Ascending aorta (tissue), 2 donors: ENCODE data around the gene ZBED2. TPM values are rescaled to one million over a fixed set of nuclear protein-coding genes. Genes with fewer than 3 reads are reported as not detected.

Experiments used
- DNase-seq, 2 donors: peaks; one replicate each; pipeline ENCODE4 v3.0.0-alpha.2; 2019; ENCODE audit warnings: low spot score in 2 of 2
- H3K27ac ChIP-seq, 2 donors: fragments of 200-600 bp; sonication (generic); one replicate each; pipeline ENCODE4 v1.5.1; 2016 to 2017; ENCODE audit warnings: mild to moderate bottlenecking in 1 of 2
- H3K27me3 ChIP-seq: fragments of 200-600 bp; sonication (generic); one replicate; pipeline ENCODE4 v1.5.1; 2017
- H3K36me3 ChIP-seq, 2 donors: fragments of 200-600 bp; sonication (generic); one replicate each; pipeline ENCODE4 v1.5.1; 2016
- H3K4me1 ChIP-seq, 2 donors: fragments of 200-600 bp; sonication (generic); one replicate each; pipeline ENCODE4 v1.5.1; 2016 to 2017; ENCODE audit warnings: mild to moderate bottlenecking in 1 of 2
- H3K4me3 ChIP-seq, 2 donors: fragments of 200-600 bp; sonication (generic); one replicate each; pipeline ENCODE4 v1.5.1; 2016 to 2017; ENCODE audit warnings: mild to moderate bottlenecking in 1 of 2
- H3K9me3 ChIP-seq, 2 donors: fragments of 200-600 bp; sonication (generic); one replicate each; pipeline ENCODE4 v1.5.1; 2016
- CTCF ChIP-seq, 3 experiments: fragments of 200-600 bp in 2 of 3; fragments of 450-650 bp in 1 of 3; sonication (generic) in 2 of 3; IDR thresholded peaks; one replicate each; pipeline ENCODE4 v1.5.1; 2016 to 2019; ENCODE audit warnings: antibody characterized with exemption in 3 of 3, mild to moderate bottlenecking in 1 of 3, moderate library complexity in 1 of 3
- intact Hi-C: fragments of 100-400 bp; cut with DNase I; formaldehyde crosslinking; loops from one replicate; pipeline ENCODE4 v1.15.1; 2023
- total RNA-seq: library from RNA; depleted of rRNA; stranded (reverse); fragments of >200 nt; gene quantifications from one replicate; pipeline ENCODE4 v1.1.0, GENCODE V29; 2016

The ZBED2 gene
- total RNA-seq, 1 donor from 2014 or later, result 1.4 TPM

- H3K4me3 ChIP-seq, result no peak overlapping the region
- intact Hi-C loops, result no loop called here
- H3K9me3 ChIP-seq, result no peaks in the 10 kb centered on the region
- TF ChIP-seq CTCF (IDR thresholded peaks at IDR 0.05), result no peak
- H3K27me3 ChIP-seq, result no peaks in the 10 kb centered on the region
- H3K36me3 ChIP-seq, result no peaks in the 10 kb centered on the region
- H3K27ac ChIP-seq, result no peak overlapping the region
- no peak for DNase-seq
- no peaks in the 10 kb centered on the region for H3K4me1 ChIP-seq
Measured at GRCh38 chr3:111577113-111577512, 18.0 kb downstream of the ZBED2 start.

GRCh38 chr3:111571907-111572460 lies 23.2 kb downstream of the ZBED2 start:
- intact Hi-C loops, result no loop called here

GRCh38 chr3:111571282-111571681 lies 23.9 kb downstream of the ZBED2 start:
- intact Hi-C loops, result no loop called here
- no peaks in the 10 kb centered on the region for H3K27me3 ChIP-seq
- DNase-seq, result no peak
- no peaks in the 10 kb centered on the region for H3K9me3 ChIP-seq
- no peaks in the 10 kb centered on the region for H3K36me3 ChIP-seq
- H3K27ac ChIP-seq, result no peak overlapping the region
- no peaks in the 10 kb centered on the region for H3K4me1 ChIP-seq
- no peak for TF ChIP-seq CTCF (IDR thresholded peaks at IDR 0.05)
- no peak overlapping the region for H3K4me3 ChIP-seq

More at GRCh38 chr3:111571907-111572460, 23.2 kb downstream of the ZBED2 start:
- no peak for TF ChIP-seq CTCF (IDR thresholded peaks at IDR 0.05)
- Histone ChIP-seq H3K4me3 (no peak overlapping the region), H3K27ac (no peak overlapping the region), H3K36me3 (no peaks in the 10 kb centered on the region), H3K4me1 (no peaks in the 10 kb centered on the region), H3K9me3 (no peaks in the 10 kb centered on the region), H3K27me3 (no peaks in the 10 kb centered on the region)
- no peak for DNase-seq

- Histone ChIP-seq H3K27ac (no peak overlapping the region), H3K4me3 (no peak overlapping the region), H3K4me1 (no peaks in the 10 kb centered on the region), H3K9me3 (no peaks in the 10 kb centered on the region), H3K36me3 (no peaks in the 10 kb centered on the region), H3K27me3 (no peaks in the 10 kb centered on the region)
- DNase-seq, result no peak
- intact Hi-C loops, result no loop called here
- no peak for TF ChIP-seq CTCF (IDR thresholded peaks at IDR 0.05)
Measured at GRCh38 chr3:111570404-111571030, 24.6 kb downstream of the ZBED2 start.

- Histone ChIP-seq H3K27me3 (no peaks in the 10 kb centered on the region), H3K27ac (no peak overlapping the region), H3K9me3 (no peaks in the 10 kb centered on the region), H3K4me1 (no peaks in the 10 kb centered on the region), H3K36me3 (no peaks in the 10 kb centered on the region), H3K4me3 (no peak overlapping the region)
- DNase-seq, result no peak
- intact Hi-C loops, result no loop called here
- no peak for TF ChIP-seq CTCF (IDR thresholded peaks at IDR 0.05)
Measured at GRCh38 chr3:111568911-111569310, 26.2 kb downstream of the ZBED2 start.
